Upper lobe of left lung (tissue), 4 donors: ENCODE results near the gene LAMA3.

Experiments
- POLR2A ChIP-seq, 4 donors: fragments of 450-650 bp; IDR thresholded peaks; one replicate each; pipeline ENCODE4 v1.5.1; 2016 to 2017; ENCODE audit warnings: antibody characterized with exemption in 4 of 4, mild to moderate bottlenecking in 2 of 4
- POLR2AphosphoS5 ChIP-seq, 2 donors: sonication (generic); formaldehyde crosslinking; IDR thresholded peaks; one replicate each; pipeline ENCODE4 v1.5.1; 2017; ENCODE audit warnings: antibody characterized with exemption in 2 of 2
- TF ChIP-seq, protein P1 (sequence below), 6 experiments: fragments of 450-650 bp in 4 of 6; fragments of 200-600 bp in 2 of 6; sonication (generic) in 2 of 6; IDR thresholded peaks; one replicate each; pipeline ENCODE4 v1.5.1; 2016 to 2019; ENCODE audit warnings: antibody characterized with exemption in 6 of 6

DNA sequence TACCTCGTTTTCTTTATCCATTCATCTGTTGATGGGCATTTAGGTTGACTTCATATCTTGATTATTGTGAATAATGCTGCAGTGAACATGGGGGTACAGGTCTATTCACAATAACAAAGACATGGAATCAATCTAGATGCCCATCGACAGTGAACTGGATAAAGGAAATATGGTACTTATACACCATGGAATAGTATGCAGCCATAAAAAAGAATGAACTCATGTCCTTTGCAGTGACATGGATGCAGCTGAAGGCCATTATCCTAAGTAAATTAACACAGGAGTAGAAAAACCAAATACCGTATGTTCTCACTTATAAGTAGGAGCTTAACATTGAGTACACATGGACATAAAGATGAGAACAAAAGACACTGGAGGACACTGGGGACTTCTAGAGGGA is 111.6 kb downstream of the LAMA3 start:
- TF ChIP-seq, protein P1, sequence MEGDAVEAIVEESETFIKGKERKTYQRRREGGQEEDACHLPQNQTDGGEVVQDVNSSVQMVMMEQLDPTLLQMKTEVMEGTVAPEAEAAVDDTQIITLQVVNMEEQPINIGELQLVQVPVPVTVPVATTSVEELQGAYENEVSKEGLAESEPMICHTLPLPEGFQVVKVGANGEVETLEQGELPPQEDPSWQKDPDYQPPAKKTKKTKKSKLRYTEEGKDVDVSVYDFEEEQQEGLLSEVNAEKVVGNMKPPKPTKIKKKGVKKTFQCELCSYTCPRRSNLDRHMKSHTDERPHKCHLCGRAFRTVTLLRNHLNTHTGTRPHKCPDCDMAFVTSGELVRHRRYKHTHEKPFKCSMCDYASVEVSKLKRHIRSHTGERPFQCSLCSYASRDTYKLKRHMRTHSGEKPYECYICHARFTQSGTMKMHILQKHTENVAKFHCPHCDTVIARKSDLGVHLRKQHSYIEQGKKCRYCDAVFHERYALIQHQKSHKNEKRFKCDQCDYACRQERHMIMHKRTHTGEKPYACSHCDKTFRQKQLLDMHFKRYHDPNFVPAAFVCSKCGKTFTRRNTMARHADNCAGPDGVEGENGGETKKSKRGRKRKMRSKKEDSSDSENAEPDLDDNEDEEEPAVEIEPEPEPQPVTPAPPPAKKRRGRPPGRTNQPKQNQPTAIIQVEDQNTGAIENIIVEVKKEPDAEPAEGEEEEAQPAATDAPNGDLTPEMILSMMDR (IDR thresholded peaks at IDR 0.05): no peak
- no peak for TF ChIP-seq POLR2A (IDR thresholded peaks at IDR 0.05)
- TF ChIP-seq POLR2AphosphoS5 (IDR thresholded peaks at IDR 0.05): no peak
